Measurements from ENCODE around the gene PPP1R8. TPM values are rescaled to one million over a fixed set of nuclear protein-coding genes. Genes with fewer than 3 reads are reported as not detected.

Gene PPP1R8
- total and polyA plus RNA-seq, 10 of the 15 experiments (the other 5 are each of a cell fraction or from before 2014, with no cell fraction given), result 10.2 to 77.0 (median 53.0) TPM

DNA sequence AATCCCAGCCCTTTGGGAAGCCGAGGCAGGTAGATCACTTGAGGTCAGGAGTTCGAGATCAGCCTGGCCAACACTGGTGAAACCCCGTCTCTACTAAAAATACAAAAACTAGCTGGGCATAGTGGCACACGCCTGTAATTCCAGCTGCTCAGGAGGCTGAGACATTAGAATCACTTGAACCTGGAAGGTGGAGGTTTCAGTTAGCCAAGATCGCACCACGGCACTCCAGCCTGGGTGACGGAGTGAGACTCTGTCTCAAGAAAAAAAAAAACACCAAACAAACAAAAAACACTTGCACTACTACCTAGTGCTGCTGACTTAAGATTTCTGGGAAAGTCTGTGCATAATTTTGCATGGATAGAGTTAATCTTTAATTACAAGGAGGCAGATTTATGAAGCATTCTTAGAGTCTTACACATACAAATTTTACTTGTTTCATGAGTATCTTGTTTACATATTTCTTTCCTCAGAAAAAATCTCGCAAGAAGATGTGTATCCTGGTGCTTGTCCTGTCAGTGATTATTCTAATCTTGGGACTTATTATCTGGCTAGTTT is 8.7 kb upstream of the PPP1R8 start:
- Histone ChIP-seq H3K27ac (ENCODE audit: control insufficient read depth, insufficient read depth) (no peak overlapping the region), H4K20me1 (ENCODE audit: control insufficient read depth, insufficient read depth) (no peaks in the 10 kb centered on the region), H3K79me2 (ENCODE audit: control insufficient read depth, insufficient read depth, low read length) (no peaks in the 10 kb centered on the region), H3K27me3 (replicated peaks in 1 of 2; ENCODE audit: control insufficient read depth in 2 of 2, insufficient read depth in 2 of 2, low read length in 1 of 2) (no peaks in the 10 kb centered on the region), H3K9me3 (replicated peaks; ENCODE audit: control insufficient read depth, insufficient read depth, low read length) (no peaks in the 10 kb centered on the region), H2AFZ (ENCODE audit: control insufficient read depth, low read depth, low read length) (no peak overlapping the region), H3K4me2 (ENCODE audit: control insufficient read depth, insufficient read depth) (no peak overlapping the region), H3K4me3 (no peak overlapping the region), H3K4me1 (ENCODE audit: control insufficient read depth, insufficient read depth, low read length) (no peaks in the 10 kb centered on the region), H3K36me3 (ENCODE audit: control insufficient read depth in 2 of 2, insufficient read depth in 2 of 2, low read length in 1 of 2) (peaks cover 5 to 16% of the 10 kb centered on the region in 2 experiments), H3K9ac (ENCODE audit: control insufficient read depth, insufficient read depth, low read length) (no peak overlapping the region)
- WGBS (ENCODE audit: insufficient coverage, insufficient replicate concordance, low lambda C conversion rate, missing lambda C conversion rate), result 98% methylated on average over 8 of the region's 8 CpGs
- FAIRE-seq, result no peak
- BruUV-seq (replicated peaks), result no TSS peak
- RAD21 ChIA-PET (ENCODE audit: unreplicated experiment), result no interaction called here
- SMC1A ChIA-PET (ENCODE audit: uncharacterized antibody, unreplicated experiment), result no interaction called here
- POLR2A ChIA-PET, result no interaction called here
- intact Hi-C loops (cut with micrococcal nuclease; ENCODE audit: unreplicated experiment) (no loop called here), in situ Hi-C loops (cut with MboI) (no loop called here)
- TF ChIP-seq, protein P1, sequence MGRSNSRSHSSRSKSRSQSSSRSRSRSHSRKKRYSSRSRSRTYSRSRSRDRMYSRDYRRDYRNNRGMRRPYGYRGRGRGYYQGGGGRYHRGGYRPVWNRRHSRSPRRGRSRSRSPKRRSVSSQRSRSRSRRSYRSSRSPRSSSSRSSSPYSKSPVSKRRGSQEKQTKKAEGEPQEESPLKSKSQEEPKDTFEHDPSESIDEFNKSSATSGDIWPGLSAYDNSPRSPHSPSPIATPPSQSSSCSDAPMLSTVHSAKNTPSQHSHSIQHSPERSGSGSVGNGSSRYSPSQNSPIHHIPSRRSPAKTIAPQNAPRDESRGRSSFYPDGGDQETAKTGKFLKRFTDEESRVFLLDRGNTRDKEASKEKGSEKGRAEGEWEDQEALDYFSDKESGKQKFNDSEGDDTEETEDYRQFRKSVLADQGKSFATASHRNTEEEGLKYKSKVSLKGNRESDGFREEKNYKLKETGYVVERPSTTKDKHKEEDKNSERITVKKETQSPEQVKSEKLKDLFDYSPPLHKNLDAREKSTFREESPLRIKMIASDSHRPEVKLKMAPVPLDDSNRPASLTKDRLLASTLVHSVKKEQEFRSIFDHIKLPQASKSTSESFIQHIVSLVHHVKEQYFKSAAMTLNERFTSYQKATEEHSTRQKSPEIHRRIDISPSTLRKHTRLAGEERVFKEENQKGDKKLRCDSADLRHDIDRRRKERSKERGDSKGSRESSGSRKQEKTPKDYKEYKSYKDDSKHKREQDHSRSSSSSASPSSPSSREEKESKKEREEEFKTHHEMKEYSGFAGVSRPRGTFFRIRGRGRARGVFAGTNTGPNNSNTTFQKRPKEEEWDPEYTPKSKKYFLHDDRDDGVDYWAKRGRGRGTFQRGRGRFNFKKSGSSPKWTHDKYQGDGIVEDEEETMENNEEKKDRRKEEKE (IDR thresholded peaks at IDR 0.05), result no peak
- TF ChIP-seq, protein P2, sequence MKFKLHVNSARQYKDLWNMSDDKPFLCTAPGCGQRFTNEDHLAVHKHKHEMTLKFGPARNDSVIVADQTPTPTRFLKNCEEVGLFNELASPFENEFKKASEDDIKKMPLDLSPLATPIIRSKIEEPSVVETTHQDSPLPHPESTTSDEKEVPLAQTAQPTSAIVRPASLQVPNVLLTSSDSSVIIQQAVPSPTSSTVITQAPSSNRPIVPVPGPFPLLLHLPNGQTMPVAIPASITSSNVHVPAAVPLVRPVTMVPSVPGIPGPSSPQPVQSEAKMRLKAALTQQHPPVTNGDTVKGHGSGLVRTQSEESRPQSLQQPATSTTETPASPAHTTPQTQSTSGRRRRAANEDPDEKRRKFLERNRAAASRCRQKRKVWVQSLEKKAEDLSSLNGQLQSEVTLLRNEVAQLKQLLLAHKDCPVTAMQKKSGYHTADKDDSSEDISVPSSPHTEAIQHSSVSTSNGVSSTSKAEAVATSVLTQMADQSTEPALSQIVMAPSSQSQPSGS (IDR thresholded peaks at IDR 0.05; ENCODE audit: low read length), result no peak
- TF ChIP-seq, protein P3, sequence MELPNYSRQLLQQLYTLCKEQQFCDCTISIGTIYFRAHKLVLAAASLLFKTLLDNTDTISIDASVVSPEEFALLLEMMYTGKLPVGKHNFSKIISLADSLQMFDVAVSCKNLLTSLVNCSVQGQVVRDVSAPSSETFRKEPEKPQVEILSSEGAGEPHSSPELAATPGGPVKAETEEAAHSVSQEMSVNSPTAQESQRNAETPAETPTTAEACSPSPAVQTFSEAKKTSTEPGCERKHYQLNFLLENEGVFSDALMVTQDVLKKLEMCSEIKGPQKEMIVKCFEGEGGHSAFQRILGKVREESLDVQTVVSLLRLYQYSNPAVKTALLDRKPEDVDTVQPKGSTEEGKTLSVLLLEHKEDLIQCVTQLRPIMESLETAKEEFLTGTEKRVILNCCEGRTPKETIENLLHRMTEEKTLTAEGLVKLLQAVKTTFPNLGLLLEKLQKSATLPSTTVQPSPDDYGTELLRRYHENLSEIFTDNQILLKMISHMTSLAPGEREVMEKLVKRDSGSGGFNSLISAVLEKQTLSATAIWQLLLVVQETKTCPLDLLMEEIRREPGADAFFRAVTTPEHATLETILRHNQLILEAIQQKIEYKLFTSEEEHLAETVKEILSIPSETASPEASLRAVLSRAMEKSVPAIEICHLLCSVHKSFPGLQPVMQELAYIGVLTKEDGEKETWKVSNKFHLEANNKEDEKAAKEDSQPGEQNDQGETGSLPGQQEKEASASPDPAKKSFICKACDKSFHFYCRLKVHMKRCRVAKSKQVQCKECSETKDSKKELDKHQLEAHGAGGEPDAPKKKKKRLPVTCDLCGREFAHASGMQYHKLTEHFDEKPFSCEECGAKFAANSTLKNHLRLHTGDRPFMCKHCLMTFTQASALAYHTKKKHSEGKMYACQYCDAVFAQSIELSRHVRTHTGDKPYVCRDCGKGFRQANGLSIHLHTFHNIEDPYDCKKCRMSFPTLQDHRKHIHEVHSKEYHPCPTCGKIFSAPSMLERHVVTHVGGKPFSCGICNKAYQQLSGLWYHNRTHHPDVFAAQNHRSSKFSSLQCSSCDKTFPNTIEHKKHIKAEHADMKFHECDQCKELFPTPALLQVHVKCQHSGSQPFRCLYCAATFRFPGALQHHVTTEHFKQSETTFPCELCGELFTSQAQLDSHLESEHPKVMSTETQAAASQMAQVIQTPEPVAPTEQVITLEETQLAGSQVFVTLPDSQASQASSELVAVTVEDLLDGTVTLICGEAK (IDR thresholded peaks at IDR 0.05; ENCODE audit: borderline replicate concordance), result no peak
- no peak for TF ChIP-seq NR2C2 (IDR thresholded peaks at IDR 0.05; ENCODE audit: borderline replicate concordance, control insufficient read depth, insufficient read length, low read depth)
- no peak for ATAC-seq
- DNase-seq (ENCODE audit: low read depth, low spot score), result no peak
- CTCF ChIA-PET, result no interaction called here
